VCaP (cell line): Measurements from ENCODE around the gene PXT1.

Experiments used
- H3K27ac ChIP-seq: fragments of 450-650 bp; 2 replicates; pipeline ENCODE4 v1.5.1; 2017
- CTCF ChIP-seq: fragments of 450-650 bp; conservative IDR thresholded peaks from 2 replicates; pipeline ENCODE4 v1.5.1; 2017; ENCODE audit warnings: mild to moderate bottlenecking, moderate library complexity

PXT1 gene

GRCh38 chr6:36358226-36358915, 84.3 kb downstream of the PXT1 start:
- H3K27ac ChIP-seq = no peak overlapping the region
- TF ChIP-seq CTCF = no peak

- no peak overlapping the region for H3K27ac ChIP-seq
- TF ChIP-seq CTCF = no peak
Measured at GRCh38 chr6:36357872-36358225, 84.8 kb downstream of the PXT1 start.

GRCh38 chr6:36355819-36356218, 86.8 kb downstream of the PXT1 start:
- TF ChIP-seq CTCF = no peak

GRCh38 chr6:36353411-36353915, 89.2 kb downstream of the PXT1 start:
- no peak overlapping the region for H3K27ac ChIP-seq
- no peak for TF ChIP-seq CTCF

More at GRCh38 chr6:36355819-36356218, 86.8 kb downstream of the PXT1 start:
- no peak overlapping the region for H3K27ac ChIP-seq

- H3K27ac ChIP-seq = no peak overlapping the region
Measured at GRCh38 chr6:36352477-36353157, 90.0 kb downstream of the PXT1 start.

DNA sequence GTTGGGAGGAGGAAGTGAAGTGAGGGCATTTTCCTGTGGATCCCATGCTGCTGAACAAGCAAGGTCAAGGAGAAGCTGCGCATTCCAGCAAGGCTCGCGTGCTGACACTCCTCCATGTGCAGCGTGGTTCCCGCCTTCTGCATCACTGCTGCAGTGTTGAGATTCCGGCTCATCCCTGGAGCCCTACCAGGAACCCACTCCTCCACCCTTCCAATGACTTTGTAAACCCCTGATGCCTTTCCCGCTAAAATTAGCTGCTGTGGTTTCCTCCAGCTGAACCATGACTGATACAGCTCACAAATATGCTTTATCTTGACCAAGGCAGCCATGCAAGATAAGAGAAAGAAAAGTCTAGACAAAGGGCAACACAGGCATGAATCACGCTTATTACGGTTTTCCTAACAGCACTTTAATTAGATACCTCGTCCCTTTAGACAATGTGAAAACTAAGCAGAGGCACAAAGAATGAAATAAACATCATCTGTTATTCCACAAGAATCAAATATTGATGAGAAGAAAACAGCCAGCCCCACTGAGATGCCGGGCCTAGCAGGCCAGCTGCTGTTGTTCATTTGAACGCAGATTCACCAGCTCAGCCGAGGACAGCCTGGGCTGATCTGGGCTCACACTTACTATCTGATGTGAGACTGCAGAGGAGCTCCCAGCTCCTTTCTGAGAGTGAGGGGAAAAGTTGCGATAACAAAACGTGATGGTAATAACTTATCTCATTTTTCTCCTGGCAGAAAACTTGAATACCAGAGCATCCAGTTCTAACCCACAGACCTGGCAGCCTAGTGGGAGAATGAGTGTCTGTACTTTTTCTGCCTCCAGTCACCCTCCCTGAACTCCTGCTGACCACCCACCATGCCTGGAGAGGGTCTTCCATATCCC, 91.7 kb downstream of the PXT1 start:
- H3K27ac ChIP-seq = peak overlapping the region; percentile 81
- TF ChIP-seq CTCF = no peak

More at GRCh38 chr6:36352477-36353157, 90.0 kb downstream of the PXT1 start:
- no peak for TF ChIP-seq CTCF

- peak overlapping the region; percentile 81 for H3K27ac ChIP-seq
- TF ChIP-seq CTCF = no peak
Measured at GRCh38 chr6:36350082-36350481, 92.6 kb downstream of the PXT1 start.
